Bone marrow (tissue), 2 donors: Measurements from ENCODE around the gene TAS1R3.

Source experiments
- DNase-seq, 2 donors: peaks; one replicate each; lab custom pipeline; 2025; lab: John Stamatoyannopoulos, UW

The TAS1R3 gene

GRCh38 chr1:1324084-1324523, 7.0 kb upstream of the TAS1R3 start:
- no peak for DNase-seq

- DNase-seq: peak; percentile 79 to 89
Observed at GRCh38 chr1:1324524-1325287, 6.4 kb upstream of the TAS1R3 start, which contains the start of the genes CPTP and INTS11. Gene CPTP, plus strand, starts transcription at chr1:1324802. Its CDS starts 2,109 bp downstream, at chr1:1326911. Gene INTS11, minus strand, starts transcription at chr1:1324660. Its CDS starts 52 bp downstream, at chr1:1324608.

- DNase-seq: no peak
Observed at GRCh38 chr1:1325288-1326074, 5.6 kb upstream of the TAS1R3 start.

GRCh38 chr1:1326075-1326605, 4.9 kb upstream of the TAS1R3 start:
- DNase-seq: no peak

GRCh38 chr1:1327291-1327690, 3.8 kb upstream of the TAS1R3 start:
- no peak for DNase-seq

GRCh38 chr1:1328254-1328653, 2.8 kb upstream of the TAS1R3 start:
- DNase-seq: no peak

GRCh38 chr1:1329304-1330210, 1.5 kb upstream of the TAS1R3 start:
- no peak for DNase-seq

- DNase-seq: no peak
Observed at GRCh38 chr1:1330366-1331067, 563 bp upstream of the TAS1R3 start.

GRCh38 chr1:1332031-1332755, 1.1 kb downstream of the TAS1R3 start:
- no peak for DNase-seq

- DNase-seq: no peak
Observed at GRCh38 chr1:1332774-1333480, 1.8 kb downstream of the TAS1R3 start.

GRCh38 chr1:1333551-1334241, 2.6 kb downstream of the TAS1R3 start:
- no peak for DNase-seq

- DNase-seq: no peak
Observed at GRCh38 chr1:1334835-1335234, 3.8 kb downstream of the TAS1R3 start.

GRCh38 chr1:1335283-1335682, 4.2 kb downstream of the TAS1R3 start:
- DNase-seq: no peak

GRCh38 chr1:1335792-1336248, 4.7 kb downstream of the TAS1R3 start:
- no peak for DNase-seq

GRCh38 chr1:1336446-1336845, 5.4 kb downstream of the TAS1R3 start:
- DNase-seq: no peak

GRCh38 chr1:1336931-1337792, 6.1 kb downstream of the TAS1R3 start:
- no peak for DNase-seq

- DNase-seq: no peak
Observed at GRCh38 chr1:1337793-1338147, 6.7 kb downstream of the TAS1R3 start.

GRCh38 chr1:1338278-1338677, 7.2 kb downstream of the TAS1R3 start:
- no peak for DNase-seq
